Upper lobe of left lung (tissue), 6 donors: ENCODE results near the gene MANF. TPM values are rescaled to one million over a fixed set of nuclear protein-coding genes. Genes with fewer than 3 reads are reported as not detected.

ENCODE experiments used
- ATAC-seq, 2 donors: fragments of 200-7000 bp; cut with Tn5 transposase; one replicate each; pipeline ENCODE4 v1.9.1; 2022; ENCODE audit warnings: mild to moderate bottlenecking in 2 of 2, moderate library complexity in 2 of 2; ENCODE audit not compliant: low FRiP score in 2 of 2
- DNase-seq, 2 donors: peaks; one replicate each; pipeline ENCODE4 v3.0.0-alpha.2; 2019 to 2020
- H3K27ac ChIP-seq, 4 donors: fragments of 200-600 bp; sonication (generic); one replicate each; pipeline ENCODE4 v1.5.1; 2016 to 2019
- H3K27me3 ChIP-seq, 4 donors: fragments of 200-600 bp; sonication (generic); one replicate each; pipeline ENCODE4 v1.5.1; 2017 to 2019
- H3K36me3 ChIP-seq, 4 donors: fragments of 200-600 bp; sonication (generic); one replicate each; pipeline ENCODE4 v1.5.1; 2016 to 2019
- H3K4me1 ChIP-seq, 4 donors: fragments of 200-600 bp; sonication (generic); one replicate each; pipeline ENCODE4 v1.5.1; 2018 to 2019
- H3K4me3 ChIP-seq, 4 donors: fragments of 200-600 bp; sonication (generic); one replicate each; pipeline ENCODE4 v1.5.1; 2017 to 2019; ENCODE audit warnings: mild to moderate bottlenecking in 2 of 4, moderate library complexity in 1 of 4
- H3K9me3 ChIP-seq, 4 donors: fragments of 200-600 bp; sonication (generic); one replicate each; pipeline ENCODE4 v1.5.1; 2018 to 2019
- EP300 ChIP-seq, 4 donors: sonication (generic); formaldehyde crosslinking; IDR thresholded peaks; one replicate each; pipeline ENCODE4 v1.5.1; 2017; ENCODE audit warnings: antibody characterized with exemption in 4 of 4, control low read depth in 2 of 4
- POLR2A ChIP-seq, 4 donors: fragments of 450-650 bp; IDR thresholded peaks; one replicate each; pipeline ENCODE4 v1.5.1; 2016 to 2017; ENCODE audit warnings: antibody characterized with exemption in 4 of 4, mild to moderate bottlenecking in 2 of 4
- POLR2AphosphoS5 ChIP-seq, 2 donors: sonication (generic); formaldehyde crosslinking; IDR thresholded peaks; one replicate each; pipeline ENCODE4 v1.5.1; 2017; ENCODE audit warnings: antibody characterized with exemption in 2 of 2
- WGBS, 2 donors: methylation state at CpG; one replicate each; pipeline ENCODE4 v1.1.5; 2017 to 2018; 5-methylcytosine and 5-hydroxymethylcytosine counted together
- total RNA-seq, 6 donors: library from RNA; depleted of rRNA in 4 of 6; stranded (reverse); fragments of >200 nt in 4 of 6; gene quantifications; one replicate each; pipeline versions ENCODE4 v1.1.0 to v1.2.1, GENCODE V29; 2016 to 2021
- TF ChIP-seq, protein P1 (sequence below), 6 experiments: fragments of 450-650 bp in 4 of 6; fragments of 200-600 bp in 2 of 6; sonication (generic) in 2 of 6; IDR thresholded peaks; one replicate each; pipeline ENCODE4 v1.5.1; 2016 to 2019; ENCODE audit warnings: antibody characterized with exemption in 6 of 6
- donor health status: DM: no; HTN: no; CAD: no; lungs with moderate emphysema.
- donor health status: DM: no; HTN: yes; CAD: no; lungs with severe emphysema.

Gene MANF
- total RNA-seq, 6 donors from 2014 or later, result 19.0 to 102 (median 54.5) TPM

DNA sequence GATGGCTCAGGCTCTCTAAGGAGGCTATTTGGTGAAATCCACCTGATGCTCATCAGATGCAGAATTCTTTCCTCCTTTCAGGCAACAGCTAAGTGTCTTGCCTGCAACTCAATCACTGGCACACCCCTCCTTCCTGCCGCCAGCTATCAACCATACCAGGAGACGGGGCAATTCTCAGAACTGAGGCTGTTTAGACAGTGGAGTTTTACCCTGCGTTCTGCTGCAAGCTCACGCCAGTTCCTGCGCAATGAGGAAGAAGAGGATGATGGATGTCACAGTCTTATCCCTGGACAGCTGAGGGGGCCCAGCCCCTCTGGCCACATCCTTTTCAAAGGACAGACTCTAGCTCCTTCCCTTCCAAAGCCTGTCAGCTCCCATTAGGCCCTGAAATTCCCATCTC, 7.0 kb upstream of the MANF start:
- 77 to 81% methylated on average over 5 of the region's 5 CpGs for WGBS, 2 donors
- DNase-seq (no peak), ATAC-seq (no peak)
- no peak overlapping the region for H3K27ac ChIP-seq
- H3K27me3 ChIP-seq, result no peaks in the 10 kb centered on the region
- TF ChIP-seq, protein P1, sequence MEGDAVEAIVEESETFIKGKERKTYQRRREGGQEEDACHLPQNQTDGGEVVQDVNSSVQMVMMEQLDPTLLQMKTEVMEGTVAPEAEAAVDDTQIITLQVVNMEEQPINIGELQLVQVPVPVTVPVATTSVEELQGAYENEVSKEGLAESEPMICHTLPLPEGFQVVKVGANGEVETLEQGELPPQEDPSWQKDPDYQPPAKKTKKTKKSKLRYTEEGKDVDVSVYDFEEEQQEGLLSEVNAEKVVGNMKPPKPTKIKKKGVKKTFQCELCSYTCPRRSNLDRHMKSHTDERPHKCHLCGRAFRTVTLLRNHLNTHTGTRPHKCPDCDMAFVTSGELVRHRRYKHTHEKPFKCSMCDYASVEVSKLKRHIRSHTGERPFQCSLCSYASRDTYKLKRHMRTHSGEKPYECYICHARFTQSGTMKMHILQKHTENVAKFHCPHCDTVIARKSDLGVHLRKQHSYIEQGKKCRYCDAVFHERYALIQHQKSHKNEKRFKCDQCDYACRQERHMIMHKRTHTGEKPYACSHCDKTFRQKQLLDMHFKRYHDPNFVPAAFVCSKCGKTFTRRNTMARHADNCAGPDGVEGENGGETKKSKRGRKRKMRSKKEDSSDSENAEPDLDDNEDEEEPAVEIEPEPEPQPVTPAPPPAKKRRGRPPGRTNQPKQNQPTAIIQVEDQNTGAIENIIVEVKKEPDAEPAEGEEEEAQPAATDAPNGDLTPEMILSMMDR (IDR thresholded peaks at IDR 0.05), result no peak
- TF ChIP-seq POLR2A (IDR thresholded peaks at IDR 0.05) (no peak), POLR2AphosphoS5 (IDR thresholded peaks at IDR 0.05) (no peak), EP300 (IDR thresholded peaks at IDR 0.05) (no peak)
- no peaks in the 10 kb centered on the region for H3K36me3 ChIP-seq
- no peak overlapping the region for H3K4me3 ChIP-seq
- no peaks in the 10 kb centered on the region for H3K4me1 ChIP-seq
- H3K9me3 ChIP-seq, result no peaks in the 10 kb centered on the region

DNA sequence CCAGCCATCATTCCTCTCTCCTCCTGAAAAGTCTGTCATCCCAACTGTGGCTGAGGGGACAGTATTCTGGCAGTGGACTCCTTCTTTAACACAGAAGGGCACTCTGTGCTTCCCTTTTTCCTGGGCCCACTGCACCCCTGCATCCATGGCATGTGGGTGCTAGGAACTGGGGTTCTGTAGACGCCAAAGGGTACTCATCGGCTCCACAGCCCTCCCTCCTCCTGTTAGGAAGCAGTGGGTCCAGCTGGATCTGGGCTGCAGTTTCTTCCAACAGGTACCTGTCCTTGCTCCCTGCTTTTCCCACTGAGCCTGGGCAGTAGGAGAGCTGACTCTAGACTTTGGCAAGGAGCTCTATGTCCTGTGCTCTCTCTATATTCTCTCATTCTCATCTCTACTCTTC, 6.4 kb upstream of the MANF start:
- Histone ChIP-seq H3K4me3 (no peak overlapping the region), H3K27ac (no peak overlapping the region), H3K9me3 (no peaks in the 10 kb centered on the region), H3K27me3 (no peaks in the 10 kb centered on the region), H3K4me1 (peaks cover 0 to 5% (median 4%) of the 10 kb centered on the region in 4 donors), H3K36me3 (no peaks in the 10 kb centered on the region)
- ATAC-seq (no peak), DNase-seq (no peak)
- WGBS, 2 donors, result 76 to 90% methylated on average over 2 of the region's 2 CpGs
- TF ChIP-seq POLR2AphosphoS5 (IDR thresholded peaks at IDR 0.05) (no peak), POLR2A (IDR thresholded peaks at IDR 0.05) (no peak), EP300 (IDR thresholded peaks at IDR 0.05) (no peak)
- TF ChIP-seq, protein P1 (IDR thresholded peaks at IDR 0.05), result no peak

DNA sequence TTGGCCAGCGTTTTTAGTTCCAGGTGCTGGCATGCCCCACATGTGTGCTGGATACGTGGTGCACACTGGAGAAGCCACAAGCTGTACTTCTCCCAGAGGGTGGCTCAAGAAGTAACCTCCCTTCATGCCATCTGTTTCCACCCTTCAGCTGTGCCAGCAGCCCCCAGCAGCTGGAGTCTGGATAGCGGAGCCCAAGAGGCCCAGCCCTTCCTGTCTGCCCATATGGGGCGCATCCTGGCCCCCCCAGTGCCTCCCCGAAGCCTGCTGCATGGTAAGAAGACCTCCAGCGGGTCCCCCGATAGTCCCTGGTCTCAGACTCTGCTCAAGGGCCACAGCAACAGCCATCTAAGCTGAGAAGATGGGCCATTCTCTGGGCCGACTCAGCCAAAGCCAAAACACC, 5.8 kb upstream of the MANF start:
- TF ChIP-seq EP300 (IDR thresholded peaks at IDR 0.05), result no peak
- TF ChIP-seq POLR2A (IDR thresholded peaks at IDR 0.05), result no peak
- no peak for TF ChIP-seq POLR2AphosphoS5 (IDR thresholded peaks at IDR 0.05)
- TF ChIP-seq, protein P1 (IDR thresholded peaks at IDR 0.05), result no peak
- no peak for DNase-seq
- ATAC-seq, result no peak
- no peak overlapping the region for H3K4me3 ChIP-seq
- H3K4me1 ChIP-seq, result peaks cover 3 to 11% (median 9%) of the 10 kb centered on the region in 4 donors
- 49 to 71% methylated on average over 5 to 7 of the region's 8 CpGs for WGBS, 2 donors
- no peak overlapping the region for H3K27ac ChIP-seq
- no peaks in the 10 kb centered on the region for H3K9me3 ChIP-seq
- H3K36me3 ChIP-seq, result no peaks in the 10 kb centered on the region
- H3K27me3 ChIP-seq, result no peaks in the 10 kb centered on the region

DNA sequence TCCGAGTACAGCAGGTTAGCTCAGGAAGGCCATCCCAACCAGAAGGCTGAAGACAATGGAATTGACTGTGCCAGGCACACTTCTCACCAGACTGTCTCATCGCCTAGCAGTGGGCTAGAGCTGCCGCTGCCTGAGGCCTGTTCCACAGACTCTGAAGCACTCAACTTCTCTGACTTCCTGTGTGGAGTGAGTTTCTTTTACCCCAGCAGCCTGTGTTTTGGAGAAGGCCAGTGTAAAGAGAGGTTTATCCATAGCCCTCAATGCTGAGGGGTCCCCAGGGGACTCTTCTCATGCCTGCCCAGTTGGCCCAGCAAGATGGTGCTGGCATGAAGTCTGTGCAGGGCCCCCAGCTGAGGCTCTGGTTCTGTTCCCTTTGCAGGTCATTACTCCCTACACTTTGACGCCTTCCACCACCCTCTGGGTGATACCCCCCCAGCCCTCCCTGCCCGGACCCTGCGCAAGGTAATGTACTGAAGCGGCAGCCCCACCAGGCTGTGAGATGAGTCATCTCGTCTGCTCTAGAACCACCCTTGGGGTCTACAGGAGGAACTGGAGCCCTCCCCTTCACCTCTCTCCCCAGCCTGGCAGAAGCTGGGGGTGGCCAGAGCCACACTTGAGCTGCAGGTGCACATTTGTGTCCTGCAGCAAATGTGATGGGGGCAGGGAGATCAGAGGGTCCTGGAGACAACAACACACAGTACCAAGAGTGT, 5.2 kb upstream of the MANF start:
- Histone ChIP-seq H3K36me3 (no peaks in the 10 kb centered on the region), H3K9me3 (no peaks in the 10 kb centered on the region), H3K4me1 (peaks cover 3 to 12% (median 10%) of the 10 kb centered on the region in 4 donors), H3K27me3 (no peaks in the 10 kb centered on the region), H3K4me3 (no peak overlapping the region), H3K27ac (no peak overlapping the region)
- DNase-seq, result no peak
- TF ChIP-seq, protein P1 (IDR thresholded peaks at IDR 0.05), result no peak
- TF ChIP-seq EP300 (IDR thresholded peaks at IDR 0.05) (no peak), POLR2A (IDR thresholded peaks at IDR 0.05) (no peak)
- WGBS, 2 donors, result 64 to 94% methylated on average over 2 to 8 of the region's 8 CpGs
- ATAC-seq, result no peak
